IPS-NIHi11 (cell line): ENCODE data around the gene PYGL.
"Not testable (repeated sequence)": the region's sequence is repeated elsewhere in the genome, so short reads cannot be mapped to it uniquely, and the experiment has no call there.

Source experiments
- DNase-seq: peaks from one replicate; pipeline ENCODE4 v3.0.0; 2012; ENCODE audit warnings: mixed read lengths, low spot score

The PYGL gene

DNA sequence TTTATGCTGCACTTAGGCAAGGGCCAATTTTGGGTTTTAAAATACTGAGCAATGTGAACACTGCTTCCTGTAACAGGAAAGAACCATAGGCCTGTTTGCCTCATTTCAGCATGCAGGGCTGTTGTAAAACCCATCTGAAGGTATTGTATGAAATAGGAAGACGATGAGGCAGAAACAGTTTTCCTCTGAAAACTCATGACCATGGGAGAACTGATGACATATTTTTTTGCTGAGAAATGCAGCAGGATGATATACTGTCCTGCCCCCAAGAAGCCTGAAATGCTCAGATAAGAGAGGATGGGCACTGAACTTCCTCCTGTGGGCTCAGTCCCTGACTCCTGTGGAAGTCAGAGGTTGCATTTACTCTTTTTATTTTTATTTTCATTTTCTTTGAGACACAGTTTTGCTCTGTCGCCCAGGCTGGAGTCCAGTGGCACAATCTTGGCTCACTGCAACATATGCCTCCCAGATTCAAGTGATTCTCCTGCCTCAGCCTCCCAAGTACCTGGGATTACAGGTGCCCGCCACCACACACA lies 17.4 kb downstream of the PYGL start:
- no peak for DNase-seq

DNA sequence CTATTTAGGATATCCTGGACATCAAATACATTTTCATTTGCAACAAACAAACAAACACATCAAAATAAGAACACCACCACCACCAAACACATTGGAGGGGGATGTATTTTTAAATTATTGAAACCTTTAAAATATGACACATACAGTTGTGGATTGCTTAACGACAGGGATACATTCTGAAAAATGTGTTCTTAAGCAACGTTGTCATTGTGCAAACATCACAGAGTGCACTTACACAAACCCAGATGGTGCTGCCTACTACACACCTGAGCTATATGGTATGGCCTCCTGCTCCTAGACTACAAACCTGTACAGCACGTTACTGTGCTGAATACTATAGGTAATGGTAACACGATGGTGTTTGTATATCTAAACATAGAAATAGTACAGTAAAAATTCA lies 19.4 kb downstream of the PYGL start:
- DNase-seq: no peak

DNA sequence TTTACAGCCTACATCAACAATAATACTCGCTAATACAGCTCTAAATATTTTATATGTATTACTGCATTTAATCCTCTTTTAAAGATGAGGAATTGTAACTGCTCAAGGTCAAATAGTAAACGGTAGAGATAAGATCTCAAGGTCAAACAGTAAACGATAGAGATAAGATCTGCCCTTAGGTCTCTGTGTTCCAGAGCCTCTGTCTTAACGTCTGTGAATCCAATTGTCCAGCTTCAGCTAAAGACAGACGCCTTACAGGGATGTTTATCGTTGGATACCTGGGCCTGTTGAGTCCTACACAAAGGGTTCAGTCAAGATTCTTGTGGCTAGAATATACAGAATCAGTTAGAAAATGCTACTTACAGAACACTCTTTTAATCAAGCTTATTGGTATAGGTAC lies 20.0 kb downstream of the PYGL start:
- DNase-seq: no peak

DNA sequence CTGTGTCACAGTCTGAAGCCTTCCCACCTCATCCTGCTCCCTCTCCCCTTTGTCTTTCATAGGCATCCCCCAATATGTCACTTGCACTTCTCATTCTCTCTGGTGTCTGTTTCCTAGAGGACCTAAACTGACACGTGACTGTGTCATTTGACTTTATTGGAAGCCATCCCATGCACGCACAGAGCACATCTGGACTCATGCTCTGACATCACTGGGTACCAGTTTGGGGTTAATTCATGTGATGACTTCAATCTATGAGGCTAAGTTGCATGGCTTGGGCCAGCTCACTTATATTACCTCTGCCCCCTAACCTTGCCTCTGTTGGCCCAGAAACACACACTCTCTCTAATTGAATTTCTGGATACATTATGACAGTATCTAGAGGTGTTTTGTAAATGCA lies 21.5 kb downstream of the PYGL start:
- DNase-seq: no peak

DNA sequence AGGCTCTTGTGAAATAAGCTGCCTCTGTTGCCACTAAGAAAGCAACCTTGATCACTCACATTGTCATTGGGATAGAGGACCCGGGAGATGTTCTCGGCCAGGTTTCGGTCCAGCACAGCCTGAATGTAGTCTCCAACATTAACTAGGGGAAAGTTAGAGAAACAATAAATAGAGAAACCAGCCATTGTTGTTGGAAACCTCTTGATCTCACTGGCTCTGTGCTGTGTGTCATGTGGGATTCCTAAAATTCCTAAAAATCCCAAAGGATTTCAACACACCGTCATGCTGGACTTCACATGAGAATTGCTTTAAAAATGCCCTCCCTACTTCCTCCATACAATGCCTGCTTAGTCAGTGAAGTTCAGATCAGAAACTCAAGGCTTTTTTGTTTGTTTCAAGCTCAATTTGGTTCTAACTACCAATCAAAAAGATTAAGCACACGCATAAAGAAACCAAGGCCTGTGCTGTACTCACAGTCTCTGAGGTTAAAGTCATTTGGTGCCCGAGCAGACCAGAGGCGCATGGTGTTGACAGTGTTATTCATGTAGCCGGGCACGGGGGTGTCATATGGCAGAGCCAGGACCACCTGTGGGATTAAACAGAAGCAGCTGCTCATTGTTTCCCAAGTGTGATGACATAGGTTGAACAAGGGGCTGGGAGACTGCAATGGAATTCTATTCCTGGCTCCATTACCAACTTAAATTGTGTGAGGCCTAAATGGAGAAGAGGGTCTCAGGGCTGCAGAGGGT lies 23.6 kb downstream of the PYGL start:
- DNase-seq: no peak

DNA sequence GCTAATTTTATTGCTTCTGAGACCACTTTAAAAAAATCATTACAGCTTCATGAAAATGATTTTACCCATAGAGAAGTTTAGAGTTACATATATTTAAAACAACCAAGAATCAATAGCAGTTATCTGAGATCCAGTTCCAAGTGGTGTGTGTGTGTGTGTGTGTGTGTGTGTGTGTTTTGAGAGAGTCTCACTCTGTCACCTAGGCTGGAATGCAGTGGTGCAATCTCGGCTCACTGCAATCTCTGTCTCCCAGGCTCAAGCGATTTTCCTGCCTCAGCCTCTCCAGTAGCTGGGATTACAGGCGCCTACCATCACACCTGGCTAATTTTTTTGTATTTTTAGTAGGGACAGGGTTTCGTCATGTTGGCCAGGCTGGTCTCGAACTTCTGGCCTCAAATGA lies 24.8 kb downstream of the PYGL start:
- DNase-seq: not testable (repeated sequence)

DNA sequence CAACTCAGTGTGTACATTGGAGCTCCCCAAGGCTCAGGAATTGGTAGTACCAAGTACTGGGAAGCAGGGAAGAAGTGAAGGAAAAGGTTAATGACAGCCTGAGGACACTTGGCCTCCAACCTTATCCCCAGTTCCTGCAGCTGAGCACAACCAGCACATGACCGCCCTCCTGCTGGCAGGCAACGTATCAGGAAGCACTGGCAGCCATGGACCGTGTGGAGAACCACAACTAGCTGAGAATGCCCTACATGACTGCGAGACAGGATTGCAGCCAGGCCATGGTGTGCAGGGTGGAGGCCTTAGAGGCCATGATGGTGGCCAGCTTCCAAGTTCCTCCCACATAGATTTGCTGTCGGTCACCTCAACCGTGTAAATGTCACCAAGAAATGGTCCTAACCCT lies 26.8 kb downstream of the PYGL start:
- DNase-seq: no peak

DNA sequence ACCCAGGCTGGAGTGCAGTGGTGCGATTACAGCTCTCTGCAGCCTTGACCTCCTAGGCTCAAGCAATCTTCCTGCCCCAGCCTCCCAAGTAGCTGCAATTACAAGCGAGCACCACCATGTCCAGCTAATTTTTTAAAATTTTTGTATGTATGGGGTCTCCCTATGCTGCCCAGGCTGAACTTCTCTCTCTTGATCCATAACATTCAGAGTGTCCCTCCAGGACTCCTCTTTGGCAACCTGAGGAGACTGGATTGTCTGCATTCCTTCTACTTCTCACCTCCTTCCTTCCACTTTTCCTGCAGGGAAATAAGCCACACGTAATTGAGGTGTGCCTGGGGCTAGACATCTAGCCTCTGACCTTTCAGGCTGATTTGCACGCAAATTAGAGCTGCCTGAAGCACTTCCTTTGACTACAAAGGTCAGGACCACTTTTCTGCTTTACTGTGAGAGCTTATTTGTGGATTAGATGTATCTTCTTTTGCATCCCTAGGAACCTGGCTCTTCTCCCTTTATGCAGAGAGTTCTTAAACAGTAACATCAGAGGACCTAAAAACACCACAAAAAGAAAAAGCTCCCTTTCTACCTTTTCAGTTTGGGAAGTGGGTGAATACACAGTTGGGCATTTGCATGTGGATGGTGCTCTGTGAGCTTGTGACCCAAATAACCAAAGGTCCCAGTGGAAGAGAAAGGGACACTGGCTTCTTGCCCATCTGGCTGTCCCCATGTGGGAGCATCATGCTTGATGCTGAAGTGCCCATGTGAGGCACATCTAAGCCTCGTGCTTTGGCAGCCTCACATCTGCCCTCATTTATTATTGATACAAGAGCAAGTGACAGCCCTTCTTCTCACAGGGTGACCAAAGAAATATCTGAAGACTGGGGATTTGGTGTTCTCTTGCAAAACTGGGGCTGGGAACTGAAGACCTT lies 33.5 kb downstream of the PYGL start:
- DNase-seq: no peak

DNA sequence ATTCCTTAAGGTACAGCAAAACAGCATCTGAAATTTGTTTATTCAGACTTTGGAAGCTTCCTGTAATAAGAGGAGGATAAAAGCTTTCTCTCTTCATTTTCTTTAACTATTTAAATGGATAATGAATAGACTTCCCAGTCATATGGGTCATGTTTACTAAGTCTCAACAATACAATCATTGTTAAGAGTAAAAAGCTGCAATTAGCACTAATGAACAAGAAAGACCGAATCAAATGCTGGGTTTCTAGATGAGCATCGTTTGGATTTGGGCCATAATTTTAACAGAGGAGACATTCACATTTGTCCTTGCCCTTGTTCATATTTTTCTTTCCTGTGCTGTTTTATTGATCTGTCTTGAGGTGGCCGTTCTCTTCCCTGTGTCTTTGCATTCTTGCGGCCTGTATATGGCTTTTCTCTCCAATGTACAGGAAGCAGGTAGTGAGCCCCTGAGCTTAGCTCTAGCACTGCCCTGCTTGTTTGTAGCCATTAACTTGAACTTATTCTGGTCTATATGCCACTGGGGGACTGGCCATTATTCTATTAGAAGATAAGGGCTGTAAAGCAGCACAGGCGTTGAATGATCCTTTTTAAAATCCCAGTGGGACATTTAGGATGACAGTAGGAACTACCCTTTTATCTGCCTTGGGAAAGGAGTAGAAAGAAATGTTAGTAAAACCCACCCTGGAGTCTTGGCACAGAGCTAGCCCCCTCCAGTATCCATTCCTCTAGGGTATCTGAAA lies 37.8 kb downstream of the PYGL start:
- DNase-seq: no peak

DNA sequence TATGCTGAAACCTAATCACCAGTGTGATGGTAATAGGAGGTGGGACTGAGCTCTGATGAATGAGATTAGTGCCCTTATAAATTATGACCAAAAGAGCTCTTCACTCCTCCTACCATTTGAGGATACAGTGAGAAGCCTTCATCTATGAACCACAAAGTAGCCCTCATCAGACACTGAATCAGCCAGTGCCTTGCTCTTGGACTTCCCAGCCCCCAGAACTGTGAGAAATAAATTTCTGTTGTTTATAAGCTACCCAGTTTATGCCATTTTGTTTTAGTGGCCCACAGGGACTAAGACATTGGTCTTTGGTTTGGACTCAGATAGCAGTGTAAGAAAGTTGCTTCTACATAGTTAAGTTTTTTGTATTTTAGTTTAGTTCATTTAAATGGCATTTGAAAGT lies 39.6 kb downstream of the PYGL start:
- no peak for DNase-seq

DNA sequence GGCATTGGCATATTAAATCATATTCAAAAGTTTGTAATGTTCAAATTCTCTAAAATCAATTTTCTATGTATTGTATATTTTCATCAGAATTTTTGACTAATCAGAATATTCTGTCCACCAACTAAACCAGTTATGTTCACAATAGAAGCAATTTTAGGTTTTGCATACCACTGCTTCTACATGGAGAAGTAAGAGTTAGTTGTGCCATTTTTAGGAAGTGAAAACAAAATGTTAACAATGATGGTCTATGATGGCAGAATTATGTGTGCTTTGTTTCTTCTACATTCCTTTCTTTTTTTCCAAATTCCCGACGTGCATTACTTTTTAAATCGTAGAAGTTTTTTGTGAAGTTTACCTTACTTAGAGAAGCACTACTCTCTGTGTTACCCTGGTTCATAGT lies 42.9 kb downstream of the PYGL start:
- DNase-seq: no peak

DNA sequence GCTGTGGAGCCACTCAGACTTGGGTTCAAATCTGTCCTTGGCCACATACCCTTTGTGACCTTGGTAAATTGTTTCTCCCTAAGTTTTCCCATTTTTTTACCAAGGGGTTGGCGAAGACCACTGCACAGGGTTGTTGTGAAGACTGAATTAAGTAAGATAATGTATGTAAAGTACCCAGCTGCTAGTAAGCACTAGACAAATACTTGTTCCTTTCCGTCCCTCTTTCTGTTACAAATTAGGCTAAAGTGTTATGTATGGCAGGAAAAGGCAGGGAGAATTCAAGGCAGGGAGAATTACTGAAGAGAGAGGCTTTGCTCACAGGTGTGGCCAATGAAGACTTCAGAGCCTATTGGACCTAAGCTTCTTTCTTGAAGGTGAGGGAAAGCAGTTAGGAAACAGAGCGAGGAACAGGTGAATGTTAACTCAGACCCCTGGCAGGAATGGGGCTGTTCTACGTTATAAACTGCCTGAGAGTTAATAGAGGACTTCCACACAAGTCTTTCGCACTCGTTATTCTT lies 46.6 kb downstream of the PYGL start:
- DNase-seq: no peak

DNA sequence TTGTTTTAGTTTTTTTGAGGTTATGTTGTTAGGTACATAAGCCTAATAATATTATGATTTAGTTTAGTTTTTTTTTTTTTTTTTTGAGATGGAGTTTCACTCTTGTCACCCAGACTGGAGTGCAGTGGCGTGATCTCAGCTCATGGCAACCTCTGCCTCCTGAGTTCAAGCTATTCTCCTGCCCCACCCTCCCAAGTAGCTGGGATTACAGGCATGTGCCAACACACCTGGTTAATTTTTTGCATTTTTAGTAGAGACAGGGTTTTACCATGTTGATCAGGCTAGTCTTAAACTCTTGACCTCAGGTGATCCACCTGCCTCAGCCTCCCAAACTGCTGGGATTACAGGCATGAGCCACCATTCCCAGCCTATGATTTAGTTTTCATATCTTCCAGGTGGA lies 47.3 kb downstream of the PYGL start:
- not testable (repeated sequence) for DNase-seq

DNA sequence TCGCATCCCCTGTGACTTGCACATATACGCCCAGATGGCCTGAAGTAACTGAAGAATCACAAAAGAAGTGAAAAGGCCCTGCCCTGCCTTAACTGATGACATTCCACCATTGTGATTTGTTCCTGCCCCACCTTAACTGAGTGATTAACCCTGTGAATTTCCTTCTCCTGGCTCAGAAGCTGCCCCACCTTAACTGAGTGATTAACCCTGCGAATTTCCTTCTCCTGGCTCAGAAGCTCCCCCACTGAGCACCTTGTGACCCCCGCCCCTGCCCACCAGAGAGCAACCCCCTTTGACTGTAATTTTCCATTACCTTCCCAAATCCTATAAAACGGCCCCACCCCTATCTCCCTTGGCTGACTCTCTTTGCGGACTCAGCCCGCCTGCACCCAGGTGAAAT lies 47.9 kb downstream of the PYGL start:
- DNase-seq: not testable (repeated sequence)

DNA sequence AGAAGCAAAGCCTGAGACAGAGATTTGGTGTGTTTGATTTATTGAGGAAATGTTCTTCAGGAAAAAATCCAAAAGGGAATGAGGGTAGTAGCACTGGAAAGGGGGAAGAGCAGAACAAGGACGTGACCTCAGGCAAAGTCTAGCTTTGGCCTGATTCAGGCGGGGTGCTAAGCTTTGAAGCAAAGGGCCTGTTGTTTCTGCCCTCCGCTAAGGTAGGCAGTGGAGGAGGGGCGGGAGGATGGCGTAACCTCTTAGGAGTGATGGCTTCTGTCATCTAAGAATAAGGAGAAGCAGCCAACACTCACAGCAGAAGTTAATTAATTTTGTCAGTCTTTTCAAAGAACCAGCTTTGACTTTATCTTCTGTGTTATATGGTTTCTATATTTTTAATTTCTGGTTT lies 52.0 kb downstream of the PYGL start:
- DNase-seq: peak; percentile 46

DNA sequence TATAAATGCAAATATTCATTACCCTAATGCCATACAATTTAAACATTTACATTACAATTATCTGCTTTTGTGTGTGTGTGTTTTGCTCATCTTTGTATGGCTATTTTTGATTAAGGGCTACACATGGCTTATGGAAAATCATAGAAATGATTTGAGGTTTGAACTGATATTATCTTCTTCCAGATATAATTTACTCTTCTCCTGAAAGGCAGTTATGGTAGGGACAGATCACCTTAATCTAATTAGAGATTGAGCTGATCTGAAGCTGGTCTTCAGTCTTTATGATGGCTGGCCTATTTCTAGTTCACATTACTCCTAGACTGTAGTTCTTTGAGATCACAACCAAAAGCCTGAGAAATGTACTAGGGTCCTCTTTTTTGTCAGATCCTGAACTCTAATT lies 56.8 kb downstream of the PYGL start:
- DNase-seq: no peak

DNA sequence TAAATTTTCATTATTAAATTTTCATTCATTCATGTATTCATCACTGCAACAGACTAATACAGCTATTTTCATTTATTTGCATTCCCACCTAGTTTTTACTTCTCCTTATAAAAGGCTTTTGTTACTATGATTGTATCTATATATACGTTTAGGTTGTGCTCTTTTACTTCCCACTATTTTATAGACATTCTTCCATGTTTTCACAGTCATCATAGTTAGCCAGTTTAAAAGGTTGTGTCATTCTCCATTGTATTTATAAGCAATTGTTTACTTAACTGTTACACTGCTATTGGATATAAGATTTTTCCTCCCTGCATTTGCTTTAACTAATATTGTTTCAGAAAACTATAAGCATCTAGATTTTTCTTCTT lies 60.5 kb downstream of the PYGL start:
- no peak for DNase-seq

DNA sequence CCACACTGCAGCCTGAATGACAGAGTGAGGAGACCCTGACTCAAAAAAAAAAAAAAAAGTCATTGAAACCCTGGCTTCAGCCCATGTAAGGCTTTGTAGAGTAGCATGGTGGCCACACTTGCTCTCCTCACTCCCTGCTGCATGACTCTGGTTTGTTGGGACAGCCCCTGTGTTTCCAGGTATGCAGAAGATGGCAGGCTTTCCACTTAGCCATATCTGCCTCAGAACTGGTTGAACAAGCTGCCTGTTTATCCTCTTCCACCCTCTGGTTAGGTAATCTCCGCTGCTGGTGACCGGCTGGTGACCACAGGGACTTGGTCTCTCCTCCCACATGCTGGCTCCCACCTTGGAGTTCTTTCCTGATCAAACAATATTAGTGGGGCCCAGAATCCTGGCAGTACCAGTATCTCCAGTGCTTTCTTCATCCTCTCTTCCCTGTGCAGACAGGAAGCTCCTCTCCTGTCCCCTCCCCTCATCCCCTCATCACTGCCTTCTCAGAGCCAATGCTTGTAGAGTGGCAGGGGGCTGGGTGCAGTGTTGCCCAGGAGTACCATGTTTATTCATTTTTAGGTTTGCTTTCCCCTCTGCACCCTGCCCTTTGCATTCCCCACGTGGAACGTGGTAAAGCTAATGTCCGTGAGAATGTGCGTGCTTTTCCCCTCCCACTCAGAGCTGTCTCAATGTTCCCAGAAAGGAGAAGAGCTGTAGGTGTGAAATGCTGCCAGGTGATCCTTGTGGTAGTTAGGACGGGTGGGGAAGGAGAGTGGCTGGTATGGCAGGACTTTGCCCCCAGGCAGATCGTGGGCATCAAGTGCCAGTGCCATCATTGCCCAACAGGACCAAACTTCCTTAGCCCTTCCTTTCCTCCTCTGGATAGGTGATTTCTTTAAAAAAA lies 61.1 kb downstream of the PYGL start:
- DNase-seq: no peak

DNA sequence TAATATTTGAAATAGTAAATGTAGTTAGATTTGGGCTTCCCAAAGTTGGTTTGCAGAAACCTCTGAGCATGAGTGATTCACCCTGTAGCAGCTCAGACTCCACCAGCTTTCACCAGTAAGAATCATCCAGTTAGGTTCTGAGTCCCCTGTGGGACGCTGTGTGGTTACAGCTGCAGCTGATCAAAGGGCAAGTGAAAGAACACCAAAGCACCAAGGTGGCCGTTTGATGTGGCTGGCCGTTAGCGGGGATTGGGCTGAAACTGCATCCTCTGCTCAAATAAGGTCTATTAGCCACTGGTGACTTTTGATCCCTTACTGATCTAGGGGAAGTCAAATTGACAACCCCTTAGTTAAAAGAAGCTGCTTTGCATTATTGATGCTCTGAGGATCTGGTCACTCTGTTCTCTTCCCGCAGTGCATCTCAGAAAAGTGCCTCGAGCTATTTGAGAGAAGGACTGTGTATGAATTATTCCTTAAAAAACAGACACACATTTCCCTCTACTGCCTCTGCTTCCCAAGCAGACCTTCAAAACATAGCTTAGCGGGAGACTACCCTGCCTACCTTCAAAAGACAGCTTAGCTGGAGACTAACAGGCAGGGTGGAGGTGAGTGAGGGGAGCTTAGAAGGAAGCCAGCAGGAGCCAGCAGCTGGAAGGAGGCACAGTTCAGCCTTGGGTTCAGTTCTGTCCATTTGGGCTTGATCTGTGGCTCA lies 68.8 kb downstream of the PYGL start:
- no peak for DNase-seq

DNA sequence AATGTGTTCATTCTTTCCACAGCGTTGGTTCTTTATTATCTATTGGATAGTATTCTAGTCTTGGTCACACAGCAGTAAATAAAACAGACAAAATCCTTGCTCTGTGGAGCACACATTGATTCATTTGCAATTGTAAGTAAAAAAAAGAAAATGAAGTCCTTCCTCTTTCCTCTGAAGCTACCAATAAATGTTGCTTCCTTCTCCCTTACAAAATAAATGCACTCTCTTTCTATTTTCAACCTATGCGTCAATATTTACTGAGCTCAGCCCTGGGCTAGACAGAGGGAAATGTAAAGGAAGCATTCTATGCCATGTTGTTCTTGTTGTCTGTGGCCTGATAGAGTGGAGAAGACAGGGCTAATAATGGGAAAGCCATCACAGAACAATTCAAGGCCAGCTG lies 69.5 kb downstream of the PYGL start:
- DNase-seq: no peak
